Activated CD4-positive, alpha-beta T cell treated with anti-CD3 and anti-CD28 coated beads for 36 hours (primary cell): ENCODE data around the gene CT47A1. TPM values are rescaled to one million over a fixed set of nuclear protein-coding genes. Genes with fewer than 3 reads are reported as not detected.
"Not testable (repeated sequence)": the region's sequence is repeated elsewhere in the genome, so short reads cannot be mapped to it uniquely, and the experiment has no call there.

Source experiments
- ATAC-seq: fragments of 200-7000 bp; cut with Tn5 transposase; one replicate; pipeline ENCODE4 v1.10.0; 2021; ENCODE audit warnings: mild to moderate bottlenecking, moderate library complexity
- CTCF ChIA-PET: fragments of 350-600 bp; sonication (Branson Sonifier 250); formaldehyde crosslinking; loops from one replicate; lab custom pipeline; 2021; ENCODE audit warnings: antibody characterized with exemption; lab: Charles Lee
- POLR2A ChIA-PET: fragments of 350-600 bp; sonication (Branson Sonifier 250); formaldehyde crosslinking; loops from one replicate; lab custom pipeline; 2021; ENCODE audit warnings: antibody characterized with exemption, inconsistent platforms; lab: Charles Lee
- DNase-seq: peaks from one replicate; pipeline ENCODE4 v3.0.0-alpha.2; 2020
- H3K27ac Mint-ChIP-seq: one replicate; pipeline ENCODE4 v1.8.0; 2021; ENCODE audit warnings: mixed read lengths
- H3K27me3 Mint-ChIP-seq: one replicate; pipeline ENCODE4 v1.8.0; 2021; ENCODE audit warnings: mixed read lengths
- H3K36me3 Mint-ChIP-seq: one replicate; pipeline ENCODE4 v1.8.0; 2021; ENCODE audit warnings: low read depth, mixed read lengths
- H3K4me1 Mint-ChIP-seq: one replicate; pipeline ENCODE4 v1.8.0; 2021; ENCODE audit warnings: mixed read lengths
- H3K4me3 Mint-ChIP-seq: one replicate; pipeline ENCODE4 v1.8.0; 2021; ENCODE audit warnings: mild to moderate bottlenecking, moderate library complexity, mixed read lengths
- H3K9me3 Mint-ChIP-seq: one replicate; pipeline ENCODE4 v1.8.0; 2021; ENCODE audit warnings: low read depth, mixed read lengths
- intact Hi-C, 2 experiments: fragments of 100-400 bp; cut with DNase I in 1 of 2; cut with micrococcal nuclease in 1 of 2; formaldehyde crosslinking; loops; one replicate each; pipeline versions ENCODE4 v1.14.2 to v1.15.1; 2022 to 2024; cut with DNase I, micrococcal nuclease
- total RNA-seq, 2 experiments: library from RNA; stranded (reverse); gene quantifications; one replicate each; pipeline ENCODE4 v1.2.3, GENCODE V29; 2021

CT47A1 gene
- not detected for total RNA-seq

- H3K27ac Mint-ChIP-seq, ATAC-seq, H3K4me1 Mint-ChIP-seq, H3K4me3 Mint-ChIP-seq, H3K36me3 Mint-ChIP-seq, H3K27me3 Mint-ChIP-seq, CTCF ChIA-PET, intact Hi-C loops, H3K9me3 Mint-ChIP-seq, POLR2A ChIA-PET, DNase-seq: not testable (repeated sequence)
Measured at GRCh38 chrX:120985660-120986059, at the start of gene CT47A1. Gene CT47A1 (minus strand): TSS chrX:120985760. CDS start chrX:120985529, 231 bp downstream.

DNA sequence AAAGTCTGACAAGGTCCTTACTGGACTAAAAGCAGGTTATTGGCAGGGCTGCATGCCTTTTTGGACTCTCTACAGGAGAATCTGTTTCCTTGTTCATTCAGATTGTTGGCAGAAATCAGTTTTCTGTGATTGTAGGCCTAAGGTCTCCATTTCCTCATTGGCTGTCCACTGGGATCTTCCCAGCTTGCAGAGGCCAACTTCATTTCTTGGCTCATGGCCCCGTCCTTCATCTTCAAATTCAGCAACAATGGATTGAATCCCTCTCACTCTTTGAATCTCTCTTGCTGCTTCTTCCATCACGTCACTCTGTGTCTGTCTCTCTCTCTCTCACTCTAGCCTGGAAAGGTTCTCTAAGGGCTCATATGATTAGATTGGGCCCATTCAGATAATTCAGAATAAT is 47.0 kb upstream of the CT47A1 start:
- no peak overlapping the region for H3K27ac Mint-ChIP-seq
- no peak for DNase-seq
- H3K27me3 Mint-ChIP-seq: no peaks in the 10 kb centered on the region

GRCh38 chrX:121030083-121030482 is 44.5 kb upstream of the CT47A1 start:
- Mint-ChIP-seq H3K27me3 (no peaks in the 10 kb centered on the region), H3K4me3 (no peak overlapping the region), H3K36me3 (no peaks in the 10 kb centered on the region), H3K9me3 (no peaks in the 10 kb centered on the region), H3K4me1 (no peaks in the 10 kb centered on the region), H3K27ac (no peak overlapping the region)
- ChIA-PET POLR2A (no interaction called here), CTCF (no interaction called here)
- intact Hi-C loops: no loop called here
- no peak for ATAC-seq
- no peak for DNase-seq

More for the DNA sequence above, 47.0 kb upstream of the CT47A1 start:
- ATAC-seq: no peak
- intact Hi-C loops: no loop called here
- H3K9me3 Mint-ChIP-seq: no peaks in the 10 kb centered on the region
- ChIA-PET CTCF (interaction anchor here (0.7 kb wide), 1 partner anchor 175 kb away, joined by 3 read pairs; no protein-coding TSS in a partner anchor), POLR2A (no interaction called here)
- no peaks in the 10 kb centered on the region for H3K36me3 Mint-ChIP-seq
- H3K4me3 Mint-ChIP-seq: no peak overlapping the region
- H3K4me1 Mint-ChIP-seq: peaks cover 3% of the 10 kb centered on the region

DNA sequence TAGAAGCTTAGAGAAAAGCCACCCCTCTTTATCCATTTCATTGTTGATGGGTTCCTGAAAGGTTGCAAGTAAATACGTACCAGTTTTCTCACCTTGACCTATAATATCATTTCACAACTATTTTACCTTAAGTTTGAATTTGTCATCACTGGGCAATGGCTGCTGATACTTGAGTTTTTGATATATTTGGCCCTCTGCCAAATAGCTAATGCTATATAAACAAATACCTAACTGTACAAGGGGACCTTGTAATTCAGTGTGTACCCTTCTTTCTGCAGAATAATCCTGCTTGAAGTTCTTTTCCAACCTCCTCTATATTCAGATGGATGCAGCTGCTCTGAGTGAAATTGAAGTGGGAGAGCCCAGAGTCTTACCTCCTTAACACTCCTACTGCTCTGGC is 42.9 kb upstream of the CT47A1 start:
- ChIA-PET POLR2A (no interaction called here), CTCF (no interaction called here)
- Mint-ChIP-seq H3K36me3 (no peaks in the 10 kb centered on the region), H3K4me1 (no peaks in the 10 kb centered on the region), H3K9me3 (no peaks in the 10 kb centered on the region), H3K4me3 (no peak overlapping the region), H3K27me3 (no peaks in the 10 kb centered on the region), H3K27ac (no peak overlapping the region)
- DNase-seq (no peak), ATAC-seq (no peak)
- intact Hi-C loops: no loop called here

DNA sequence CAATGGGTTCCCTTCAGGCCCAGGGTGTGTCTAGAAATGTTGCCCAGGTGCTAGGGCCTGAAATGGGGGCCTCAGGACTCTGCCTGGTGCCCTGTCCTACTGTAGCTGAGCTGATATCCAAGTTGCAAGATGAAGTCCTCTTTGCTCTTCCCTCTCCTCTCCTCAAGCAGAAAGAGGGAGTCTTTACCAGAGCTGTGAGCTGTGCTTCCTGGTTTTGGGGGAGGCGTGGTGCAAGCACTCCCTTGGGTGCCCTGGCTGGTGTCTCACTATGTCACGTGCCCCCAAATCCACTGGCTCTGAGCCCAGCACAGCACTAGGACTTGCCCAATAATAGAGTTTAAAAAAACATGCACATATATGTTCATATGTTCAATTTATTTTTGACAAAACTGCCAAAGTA is 29.3 kb upstream of the CT47A1 start:
- H3K27me3 Mint-ChIP-seq: no peaks in the 10 kb centered on the region
- H3K36me3 Mint-ChIP-seq: no peaks in the 10 kb centered on the region
- ChIA-PET CTCF (no interaction called here), POLR2A (no interaction called here)
- no peak overlapping the region for H3K27ac Mint-ChIP-seq
- ATAC-seq (no peak), DNase-seq (no peak)
- H3K4me1 Mint-ChIP-seq: no peaks in the 10 kb centered on the region
- no peak overlapping the region for H3K4me3 Mint-ChIP-seq
- intact Hi-C loops: no loop called here
- H3K9me3 Mint-ChIP-seq: peaks cover 2% of the 10 kb centered on the region

DNA sequence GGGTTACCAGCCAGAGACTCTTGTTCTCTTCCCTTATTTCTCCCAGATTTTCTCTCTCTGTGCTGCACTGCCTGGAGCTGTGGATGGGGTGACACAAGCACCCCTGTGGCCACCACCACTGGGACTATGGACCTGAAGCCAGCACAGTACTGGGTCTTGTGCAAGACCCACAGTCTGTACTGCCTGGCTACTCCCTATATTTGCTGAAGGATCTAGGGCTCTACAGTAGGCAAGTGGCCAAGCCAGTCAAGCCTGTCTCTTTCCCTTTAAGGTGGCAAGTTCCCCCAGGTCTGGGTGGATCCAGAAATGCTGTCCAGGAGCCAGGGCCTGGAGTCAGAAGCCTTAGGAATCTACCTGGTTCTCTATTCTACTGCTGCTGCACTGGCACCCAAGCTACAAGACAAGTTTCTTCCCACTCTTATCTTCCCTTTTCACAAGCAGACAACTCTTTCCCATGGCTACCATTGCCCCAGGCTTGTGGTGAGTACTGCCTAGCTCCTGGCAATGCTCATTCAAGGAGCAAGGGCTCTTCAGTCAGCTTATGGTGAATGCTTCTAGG is 28.4 kb upstream of the CT47A1 start:
- ATAC-seq: no peak
- ChIA-PET CTCF (no interaction called here), POLR2A (no interaction called here)

GRCh38 chrX:121011254-121011653 is 25.7 kb upstream of the CT47A1 start:
- ChIA-PET CTCF (no interaction called here), POLR2A (no interaction called here)
- intact Hi-C loops: no loop called here
- Mint-ChIP-seq H3K9me3 (peaks cover 2% of the 10 kb centered on the region), H3K4me1 (no peaks in the 10 kb centered on the region), H3K36me3 (no peaks in the 10 kb centered on the region), H3K4me3 (no peak overlapping the region), H3K27me3 (peaks cover 2% of the 10 kb centered on the region), H3K27ac (no peak overlapping the region)
- DNase-seq (no peak), ATAC-seq (no peak)

More for the DNA sequence above, 28.4 kb upstream of the CT47A1 start:
- Mint-ChIP-seq H3K4me3 (no peak overlapping the region), H3K9me3 (peaks cover 2% of the 10 kb centered on the region), H3K27ac (no peak overlapping the region), H3K27me3 (no peaks in the 10 kb centered on the region), H3K4me1 (no peaks in the 10 kb centered on the region), H3K36me3 (no peaks in the 10 kb centered on the region)
- no peak for DNase-seq
- intact Hi-C loops: no loop called here

GRCh38 chrX:121010218-121010617 is 24.7 kb upstream of the CT47A1 start:
- ChIA-PET CTCF (no interaction called here), POLR2A (no interaction called here)
- intact Hi-C loops: no loop called here
- no peaks in the 10 kb centered on the region for H3K4me1 Mint-ChIP-seq
- peaks cover 4% of the 10 kb centered on the region for H3K9me3 Mint-ChIP-seq
- no peak for ATAC-seq
- H3K4me3 Mint-ChIP-seq: no peak overlapping the region
- peaks cover 3% of the 10 kb centered on the region for H3K27me3 Mint-ChIP-seq
- H3K36me3 Mint-ChIP-seq: no peaks in the 10 kb centered on the region
- DNase-seq: no peak
- H3K27ac Mint-ChIP-seq: no peak overlapping the region

DNA sequence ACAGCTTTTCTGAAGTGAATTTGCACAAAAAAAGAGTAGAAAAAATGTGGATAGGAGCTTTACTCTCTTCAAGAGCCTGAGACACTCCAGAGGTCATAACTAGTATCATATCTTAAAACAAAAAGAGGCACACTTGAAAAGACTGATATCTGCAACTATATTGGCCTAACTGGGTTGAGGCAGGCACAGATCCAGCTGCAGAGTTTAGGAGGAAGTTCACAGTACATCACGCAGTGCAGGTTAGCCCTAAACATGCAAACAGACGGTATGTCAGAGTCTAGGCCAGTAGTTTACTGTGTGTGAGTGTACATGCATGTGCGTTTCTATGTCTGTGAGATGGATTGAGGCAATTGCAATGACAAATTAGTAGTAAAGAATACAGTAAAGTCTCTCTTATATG is 24.2 kb upstream of the CT47A1 start:
- Mint-ChIP-seq H3K27ac (no peak overlapping the region), H3K27me3 (peaks cover 3% of the 10 kb centered on the region), H3K9me3 (peaks cover 2% of the 10 kb centered on the region), H3K4me3 (no peak overlapping the region), H3K36me3 (no peaks in the 10 kb centered on the region), H3K4me1 (no peaks in the 10 kb centered on the region)
- ATAC-seq (no peak), DNase-seq (no peak)
- ChIA-PET POLR2A (no interaction called here), CTCF (no interaction called here)
- intact Hi-C loops: no loop called here

GRCh38 chrX:121008920-121009319 is 23.4 kb upstream of the CT47A1 start:
- Mint-ChIP-seq H3K4me3 (no peak overlapping the region), H3K4me1 (no peaks in the 10 kb centered on the region), H3K27me3 (peaks cover 3% of the 10 kb centered on the region), H3K27ac (no peak overlapping the region), H3K9me3 (peaks cover 2% of the 10 kb centered on the region), H3K36me3 (no peaks in the 10 kb centered on the region)
- POLR2A ChIA-PET: no interaction called here
- intact Hi-C loops: no loop called here
- no peak for ATAC-seq
- CTCF ChIA-PET: no interaction called here
- DNase-seq: no peak

DNA sequence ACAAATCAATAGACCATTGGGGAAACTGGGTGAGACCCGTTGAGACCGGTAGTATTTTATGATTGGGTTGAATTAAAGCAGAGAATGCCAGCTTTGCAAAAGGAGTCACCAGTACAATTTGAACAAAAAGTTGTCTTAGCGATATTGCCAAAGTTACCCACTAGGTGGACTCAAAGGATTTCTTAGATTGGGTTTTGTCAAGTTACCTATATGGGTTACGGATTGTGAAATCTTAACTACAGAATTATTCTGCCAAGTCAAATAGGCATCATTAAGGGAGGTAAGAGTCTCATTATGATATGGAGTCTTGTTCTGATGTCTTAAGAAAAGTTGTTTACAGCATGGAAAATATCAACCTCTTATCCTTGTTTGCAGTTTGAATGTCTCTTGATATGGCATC is 15.0 kb upstream of the CT47A1 start:
- H3K27me3 Mint-ChIP-seq: no peaks in the 10 kb centered on the region
- no peak for DNase-seq
- POLR2A ChIA-PET: no interaction called here
- H3K4me3 Mint-ChIP-seq: no peak overlapping the region
- no peaks in the 10 kb centered on the region for H3K36me3 Mint-ChIP-seq
- H3K27ac Mint-ChIP-seq: no peak overlapping the region
- intact Hi-C loops: loop anchor here in 1 of 2 experiments (1.0 kb wide), 1 partner anchor 579 kb away; no protein-coding TSS in a partner anchor
- CTCF ChIA-PET: interaction anchor here (0.9 to 1.2 kb wide), 2 partner anchors 14 to 210 kb away, joined by 3 read pairs; no protein-coding TSS in a partner anchor
- ATAC-seq: peak; percentile 33
- H3K9me3 Mint-ChIP-seq: no peaks in the 10 kb centered on the region
- peaks cover 2% of the 10 kb centered on the region for H3K4me1 Mint-ChIP-seq

DNA sequence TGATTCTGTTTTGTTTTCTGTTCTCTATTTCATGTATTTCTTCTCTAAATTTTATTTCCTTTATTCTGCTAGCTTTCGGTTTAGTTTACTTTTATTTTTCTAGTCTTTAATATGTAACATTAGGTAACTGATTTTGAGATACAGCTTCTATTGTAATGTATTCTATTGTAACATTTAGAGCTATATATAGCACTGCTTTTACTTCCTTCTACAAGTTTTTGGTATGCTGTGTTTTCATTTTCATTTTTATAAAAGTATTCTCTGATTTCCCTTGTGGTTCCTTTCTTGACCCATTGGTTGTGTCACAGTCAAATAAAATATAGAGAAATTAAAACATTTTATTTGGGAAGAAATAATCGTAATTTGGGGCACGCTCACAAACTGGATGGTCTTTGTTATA is 13.9 kb upstream of the CT47A1 start:
- Mint-ChIP-seq H3K27ac (no peak overlapping the region), H3K27me3 (no peaks in the 10 kb centered on the region), H3K4me1 (peaks cover 2% of the 10 kb centered on the region), H3K36me3 (no peaks in the 10 kb centered on the region), H3K9me3 (no peaks in the 10 kb centered on the region), H3K4me3 (no peak overlapping the region)
- ChIA-PET CTCF (interaction anchor here (0.7 kb wide), 1 partner anchor 202 kb away, joined by 3 read pairs; no protein-coding TSS in a partner anchor), POLR2A (no interaction called here)
- intact Hi-C loops: no loop called here
- DNase-seq (no peak), ATAC-seq (no peak)
